ENCODE measurements around the gene PLXNA4.

- TF ChIP-seq GATA3 (IDR thresholded peaks at IDR 0.05; ENCODE audit: low read depth, low read length) (no peak), GATA2 (IDR thresholded peaks at IDR 0.05; ENCODE audit: low read depth, low read length) (no peak)
Measured at GRCh38 chr7:132322970-132323369, 253.3 kb downstream of the PLXNA4 start.

Measured in SH-SY5Y (cell line).